HepG2 (cell line): ENCODE measurements around the gene SMYD1. TPM values are rescaled to one million over a fixed set of nuclear protein-coding genes. Genes with fewer than 3 reads are reported as not detected.

Experiments used
- DPF2 ChIP-seq: sonication (generic); formaldehyde crosslinking; IDR thresholded peaks from 2 replicates; pipeline ENCODE4 v1.4.0; 2020; ENCODE audit warnings: mild to moderate bottlenecking, low read depth, missing genetic modification reagents, borderline replicate concordance
- EEA1 ChIP-seq: sonication (generic); formaldehyde crosslinking; IDR thresholded peaks from 2 replicates; pipeline ENCODE4 v1.5.1; 2020; ENCODE audit warnings: mild to moderate bottlenecking, missing genetic modification reagents, borderline replicate concordance
- KAT8 ChIP-seq: IDR thresholded peaks from 2 replicates; pipeline ENCODE4 v1.6.1; 2016; ENCODE audit warnings: missing genetic modification reagents, missing compliant biosample characterization
- MAFK ChIP-seq, 2 experiments: IDR thresholded peaks in 1 of 2; conservative IDR thresholded peaks in 1 of 2; 2 replicates each; pipeline ENCODE4 v1.6.1; 2011; ENCODE audit warnings: improper control_type of control experiment in 2 of 2, low read length in 2 of 2
- MTF2 ChIP-seq: sonication (generic); formaldehyde crosslinking; IDR thresholded peaks from 2 replicates; pipeline ENCODE4 v1.5.0; 2020; ENCODE audit warnings: missing genetic modification reagents, borderline replicate concordance
- RAD51 ChIP-seq: fragments of 450-650 bp; IDR thresholded peaks from 2 replicates; pipeline ENCODE4 v1.6.1; 2016; ENCODE audit warnings: borderline replicate concordance
- REL ChIP-seq: sonication (generic); formaldehyde crosslinking; conservative IDR thresholded peaks from 2 replicates; pipeline ENCODE4 v1.8.0; 2022; ENCODE audit warnings: mild to moderate bottlenecking, missing genetic modification reagents, moderate library complexity
- REPIN1 ChIP-seq: sonication (generic); formaldehyde crosslinking; IDR thresholded peaks from 2 replicates; pipeline ENCODE4 v1.8.0; 2022; ENCODE audit warnings: missing genetic modification reagents, low read depth, mild to moderate bottlenecking, borderline replicate concordance
- STAT5B ChIP-seq: sonication (generic); formaldehyde crosslinking; IDR thresholded peaks from 2 replicates; pipeline ENCODE4 v1.4.0; 2020; ENCODE audit warnings: missing genetic modification reagents
- ZBTB42 ChIP-seq: sonication (generic); formaldehyde crosslinking; IDR thresholded peaks from 2 replicates; pipeline ENCODE4 v1.5.0; 2020; ENCODE audit warnings: mild to moderate bottlenecking, missing genetic modification reagents
- ZNF331 ChIP-seq: sonication (generic); formaldehyde crosslinking; IDR thresholded peaks from 2 replicates; pipeline ENCODE4 v1.4.0; 2020; ENCODE audit warnings: missing genetic modification reagents
- ZNF44 ChIP-seq: sonication (generic); formaldehyde crosslinking; IDR thresholded peaks from 2 replicates; pipeline ENCODE4 v1.5.1; 2020; ENCODE audit warnings: mild to moderate bottlenecking, missing genetic modification reagents
- ZNF570 ChIP-seq: sonication (generic); formaldehyde crosslinking; IDR thresholded peaks from 2 replicates; pipeline ENCODE4 v1.4.0; 2020; ENCODE audit warnings: mild to moderate bottlenecking, missing genetic modification reagents, borderline replicate concordance
- ZNF672 ChIP-seq: sonication (generic); formaldehyde crosslinking; IDR thresholded peaks from 2 replicates; pipeline ENCODE4 v1.8.1; 2022; ENCODE audit warnings: missing genetic modification reagents
- ZNF746 ChIP-seq: sonication (generic); formaldehyde crosslinking; IDR thresholded peaks from 2 replicates; pipeline ENCODE4 v1.8.0; 2022; ENCODE audit warnings: mild to moderate bottlenecking, missing genetic modification reagents
- polyA plus RNA-seq, 8 experiments: library from polyadenylated mRNA; depleted of rRNA in 3 of 8; stranded (reverse) in 7 of 8; unstranded in 1 of 8; fragments of >200 nt; fragmentation: Illumina TruSeq in 4 of 8; extraction: Trizol in 4 of 8; gene quantifications; 2 replicates each; pipeline versions ENCODE4 v1.2.1 to v1.2.3, GENCODE V29; 2011 to 2016; ENCODE audit warnings: low read depth in 4 of 8, missing spikeins in 1 of 8, mixed read lengths in 1 of 8; ENCODE audit not compliant: insufficient read depth in 1 of 8
- total RNA-seq, 5 experiments: library from RNA; depleted of rRNA; stranded (reverse); fragments of >200 nt; fragmentation: Illumina TruSeq; extraction: Trizol; gene quantifications; 2 replicates each; pipeline ENCODE4 v1.2.3, GENCODE V29; 2016; ENCODE audit warnings: low read depth in 1 of 5
- TF ChIP-seq, protein P1 (sequence below): sonication (generic); formaldehyde crosslinking; IDR thresholded peaks from one replicate; pipeline ENCODE4 v1.5.1; 2020; ENCODE audit warnings: mild to moderate bottlenecking, missing genetic modification reagents; ENCODE audit errors: not compliant biosample characterization
- TF ChIP-seq, protein P2 (sequence below): sonication (generic); formaldehyde crosslinking; IDR thresholded peaks from 2 replicates; pipeline ENCODE4 v1.8.0; 2022; ENCODE audit warnings: mild to moderate bottlenecking, missing genetic modification reagents, moderate library complexity
- TF ChIP-seq, protein P3 (sequence below): sonication (generic); formaldehyde crosslinking; IDR thresholded peaks from 2 replicates; pipeline ENCODE4 v1.5.0; 2020; ENCODE audit warnings: mild to moderate bottlenecking, missing genetic modification reagents

SMYD1 gene
- total and polyA plus RNA-seq, 2 of the 13 experiments (the other 11 are each of a cell fraction or from before 2014, with no cell fraction given), result not detected

DNA sequence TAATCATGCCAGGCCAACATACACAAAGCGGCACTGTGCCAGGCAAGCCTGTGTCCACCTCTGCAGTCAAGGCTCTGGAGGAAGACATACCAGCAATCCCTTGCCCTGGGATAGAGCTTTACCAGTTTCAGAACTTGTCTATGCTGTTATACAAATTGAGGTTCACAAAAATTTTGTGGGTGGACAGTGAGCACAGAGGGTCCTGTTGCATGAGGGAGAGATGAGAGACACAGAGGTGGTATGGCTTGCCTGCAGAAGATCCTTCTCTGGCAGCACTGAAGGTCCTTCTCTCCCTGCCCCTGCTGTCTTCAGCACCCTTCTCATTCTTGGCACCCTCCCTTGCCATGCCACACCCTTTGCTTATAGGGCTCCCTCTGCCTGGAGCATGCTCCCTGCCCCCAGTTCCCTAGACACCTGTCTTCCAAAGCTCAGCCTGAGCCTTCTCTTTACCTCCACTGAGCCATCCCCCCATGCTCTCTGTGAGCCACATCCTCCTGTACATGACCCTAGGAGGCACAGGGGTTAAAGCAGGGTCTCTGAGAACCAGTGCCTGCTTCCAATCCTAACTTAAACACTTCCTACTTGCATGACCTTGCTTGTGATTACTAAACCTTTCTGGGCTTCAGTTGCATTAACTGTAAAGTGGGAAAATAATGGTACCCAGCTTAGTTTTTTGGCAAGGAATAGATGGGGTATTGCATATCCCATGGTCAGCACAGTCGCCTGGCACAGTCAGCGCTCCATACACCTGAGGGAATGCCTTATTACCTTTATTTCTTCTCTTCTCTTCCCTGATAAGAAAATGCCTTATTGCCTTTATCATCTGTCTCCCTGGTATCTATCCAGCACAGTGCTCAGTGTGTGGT is 59.4 kb downstream of the SMYD1 start (continued):
- TF ChIP-seq, protein P1, sequence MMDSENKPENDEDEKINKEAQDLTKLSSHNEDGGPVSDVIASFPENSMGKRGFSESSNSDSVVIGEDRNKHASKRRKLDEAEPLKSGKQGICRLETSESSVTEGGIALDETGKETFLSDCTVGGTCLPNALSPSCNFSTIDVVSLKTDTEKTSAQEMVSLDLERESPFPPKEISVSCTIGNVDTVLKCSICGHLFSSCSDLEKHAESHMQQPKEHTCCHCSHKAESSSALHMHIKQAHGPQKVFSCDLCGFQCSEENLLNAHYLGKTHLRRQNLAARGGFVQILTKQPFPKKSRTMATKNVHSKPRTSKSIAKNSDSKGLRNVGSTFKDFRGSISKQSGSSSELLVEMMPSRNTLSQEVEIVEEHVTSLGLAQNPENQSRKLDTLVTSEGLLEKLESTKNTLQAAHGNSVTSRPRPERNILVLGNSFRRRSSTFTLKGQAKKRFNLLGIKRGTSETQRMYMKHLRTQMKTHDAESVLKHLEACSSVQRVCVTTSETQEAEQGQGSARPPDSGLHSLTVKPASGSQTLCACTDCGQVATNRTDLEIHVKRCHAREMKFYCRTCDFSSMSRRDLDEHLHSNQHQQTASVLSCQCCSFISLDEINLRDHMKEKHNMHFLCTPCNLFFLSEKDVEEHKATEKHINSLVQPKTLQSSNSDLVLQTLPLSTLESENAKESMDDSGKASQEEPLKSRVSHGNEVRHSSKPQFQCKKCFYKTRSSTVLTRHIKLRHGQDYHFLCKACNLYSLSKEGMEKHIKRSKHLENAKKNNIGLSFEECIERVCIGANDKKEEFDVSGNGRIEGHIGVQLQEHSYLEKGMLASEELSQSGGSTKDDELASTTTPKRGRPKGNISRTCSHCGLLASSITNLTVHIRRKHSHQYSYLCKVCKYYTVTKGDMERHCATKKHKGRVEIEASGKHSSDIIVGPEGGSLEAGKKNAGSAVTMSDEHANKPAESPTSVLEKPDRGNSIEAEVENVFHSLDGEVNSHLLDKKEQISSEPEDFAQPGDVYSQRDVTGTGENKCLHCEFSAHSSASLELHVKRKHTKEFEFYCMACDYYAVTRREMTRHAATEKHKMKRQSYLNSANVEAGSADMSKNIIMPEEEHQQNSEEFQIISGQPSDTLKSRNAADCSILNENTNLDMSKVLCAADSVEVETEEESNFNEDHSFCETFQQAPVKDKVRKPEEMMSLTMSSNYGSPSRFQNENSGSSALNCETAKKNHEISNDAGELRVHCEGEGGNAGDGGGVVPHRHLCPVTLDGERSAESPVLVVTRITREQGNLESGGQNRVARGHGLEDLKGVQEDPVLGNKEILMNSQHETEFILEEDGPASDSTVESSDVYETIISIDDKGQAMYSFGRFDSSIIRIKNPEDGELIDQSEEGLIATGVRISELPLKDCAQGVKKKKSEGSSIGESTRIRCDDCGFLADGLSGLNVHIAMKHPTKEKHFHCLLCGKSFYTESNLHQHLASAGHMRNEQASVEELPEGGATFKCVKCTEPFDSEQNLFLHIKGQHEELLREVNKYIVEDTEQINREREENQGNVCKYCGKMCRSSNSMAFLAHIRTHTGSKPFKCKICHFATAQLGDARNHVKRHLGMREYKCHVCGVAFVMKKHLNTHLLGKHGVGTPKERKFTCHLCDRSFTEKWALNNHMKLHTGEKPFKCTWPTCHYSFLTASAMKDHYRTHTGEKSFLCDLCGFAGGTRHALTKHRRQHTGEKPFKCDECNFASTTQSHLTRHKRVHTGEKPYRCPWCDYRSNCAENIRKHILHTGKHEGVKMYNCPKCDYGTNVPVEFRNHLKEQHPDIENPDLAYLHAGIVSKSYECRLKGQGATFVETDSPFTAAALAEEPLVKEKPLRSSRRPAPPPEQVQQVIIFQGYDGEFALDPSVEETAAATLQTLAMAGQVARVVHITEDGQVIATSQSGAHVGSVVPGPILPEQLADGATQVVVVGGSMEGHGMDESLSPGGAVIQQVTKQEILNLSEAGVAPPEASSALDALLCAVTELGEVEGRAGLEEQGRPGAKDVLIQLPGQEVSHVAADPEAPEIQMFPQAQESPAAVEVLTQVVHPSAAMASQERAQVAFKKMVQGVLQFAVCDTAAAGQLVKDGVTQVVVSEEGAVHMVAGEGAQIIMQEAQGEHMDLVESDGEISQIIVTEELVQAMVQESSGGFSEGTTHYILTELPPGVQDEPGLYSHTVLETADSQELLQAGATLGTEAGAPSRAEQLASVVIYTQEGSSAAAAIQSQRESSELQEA (CRISPR knock-in tag), result no peak
- TF ChIP-seq STAT5B (no peak), RAD51 (no peak), REL (peak; percentile 79; the same call in 1 of the 2 replicates), ZNF672 (CRISPR knock-in tag) (no peak), ZNF570 (CRISPR knock-in tag) (no peak), REPIN1 (CRISPR knock-in tag) (peak; percentile 12), ZBTB42 (CRISPR knock-in tag) (no peak), EEA1 (CRISPR knock-in tag) (no peak; the same call in 1 of the 2 replicates), ZNF331 (CRISPR knock-in tag) (no peak), MAFK (conservative IDR thresholded peaks at IDR 0.05 in 1 of 2, IDR thresholded peaks at IDR 0.05 in 1 of 2; ENCODE audit: low read length in 2 of 2) (no peak), MTF2 (CRISPR knock-in tag) (no peak), KAT8 (CRISPR knock-in tag) (no peak), DPF2 (CRISPR knock-in tag) (no peak), ZNF44 (CRISPR knock-in tag) (no peak), ZNF746 (peak; percentile 57; the same call in 1 of the 2 replicates)
- TF ChIP-seq, protein P2, sequence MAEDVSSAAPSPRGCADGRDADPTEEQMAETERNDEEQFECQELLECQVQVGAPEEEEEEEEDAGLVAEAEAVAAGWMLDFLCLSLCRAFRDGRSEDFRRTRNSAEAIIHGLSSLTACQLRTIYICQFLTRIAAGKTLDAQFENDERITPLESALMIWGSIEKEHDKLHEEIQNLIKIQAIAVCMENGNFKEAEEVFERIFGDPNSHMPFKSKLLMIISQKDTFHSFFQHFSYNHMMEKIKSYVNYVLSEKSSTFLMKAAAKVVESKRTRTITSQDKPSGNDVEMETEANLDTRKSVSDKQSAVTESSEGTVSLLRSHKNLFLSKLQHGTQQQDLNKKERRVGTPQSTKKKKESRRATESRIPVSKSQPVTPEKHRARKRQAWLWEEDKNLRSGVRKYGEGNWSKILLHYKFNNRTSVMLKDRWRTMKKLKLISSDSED (CRISPR knock-in tag), result no peak
- TF ChIP-seq, protein P3, sequence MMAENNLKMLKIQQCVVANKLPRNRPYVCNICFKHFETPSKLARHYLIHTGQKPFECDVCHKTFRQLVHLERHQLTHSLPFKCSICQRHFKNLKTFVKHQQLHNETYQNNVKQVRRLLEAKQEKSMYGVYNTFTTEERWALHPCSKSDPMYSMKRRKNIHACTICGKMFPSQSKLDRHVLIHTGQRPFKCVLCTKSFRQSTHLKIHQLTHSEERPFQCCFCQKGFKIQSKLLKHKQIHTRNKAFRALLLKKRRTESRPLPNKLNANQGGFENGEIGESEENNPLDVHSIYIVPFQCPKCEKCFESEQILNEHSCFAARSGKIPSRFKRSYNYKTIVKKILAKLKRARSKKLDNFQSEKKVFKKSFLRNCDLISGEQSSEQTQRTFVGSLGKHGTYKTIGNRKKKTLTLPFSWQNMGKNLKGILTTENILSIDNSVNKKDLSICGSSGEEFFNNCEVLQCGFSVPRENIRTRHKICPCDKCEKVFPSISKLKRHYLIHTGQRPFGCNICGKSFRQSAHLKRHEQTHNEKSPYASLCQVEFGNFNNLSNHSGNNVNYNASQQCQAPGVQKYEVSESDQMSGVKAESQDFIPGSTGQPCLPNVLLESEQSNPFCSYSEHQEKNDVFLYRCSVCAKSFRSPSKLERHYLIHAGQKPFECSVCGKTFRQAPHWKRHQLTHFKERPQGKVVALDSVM, result no peak
